C4-2B (cell line): ENCODE results near the gene ATF6B.

ENCODE experiments used
- H3K27ac ChIP-seq: fragments of 450-650 bp; 2 replicates; pipeline ENCODE4 v1.5.1; 2017
- CTCF ChIP-seq: fragments of 450-650 bp; conservative IDR thresholded peaks from 2 replicates; pipeline ENCODE4 v1.5.1; 2017; ENCODE audit warnings: mild to moderate bottlenecking
- ZFX ChIP-seq: fragments of 450-650 bp; IDR thresholded peaks from 2 replicates; pipeline ENCODE4 v1.6.1; 2017

Gene ATF6B

GRCh38 chr6:32173051-32173727, 45.1 kb upstream of the ATF6B start:
- TF ChIP-seq ZFX (no peak), CTCF (no peak)
- no peak overlapping the region for H3K27ac ChIP-seq

- TF ChIP-seq ZFX (no peak), CTCF (no peak)
- H3K27ac ChIP-seq, result no peak overlapping the region
Measured at GRCh38 chr6:32171234-32171633, 43.2 kb upstream of the ATF6B start.

GRCh38 chr6:32170294-32170693, 42.2 kb upstream of the ATF6B start:
- TF ChIP-seq CTCF (no peak), ZFX (no peak)
- H3K27ac ChIP-seq, result no peak overlapping the region

GRCh38 chr6:32168807-32169591, 41.0 kb upstream of the ATF6B start:
- H3K27ac ChIP-seq, result no peak overlapping the region
- TF ChIP-seq ZFX (no peak), CTCF (no peak; the same call in 1 of the 2 replicates)

- TF ChIP-seq ZFX, result no peak
- H3K27ac ChIP-seq, result no peak overlapping the region
Measured at GRCh38 chr6:32168350-32168749, 40.3 kb upstream of the ATF6B start.

GRCh38 chr6:32167761-32168262, 39.8 kb upstream of the ATF6B start:
- no peak overlapping the region for H3K27ac ChIP-seq
- TF ChIP-seq ZFX (no peak), CTCF (no peak)

GRCh38 chr6:32167154-32167760, 39.2 kb upstream of the ATF6B start:
- no peak overlapping the region for H3K27ac ChIP-seq
- TF ChIP-seq ZFX (no peak), CTCF (no peak)
